ENCODE results near the gene GNA14. TPM values are rescaled to one million over a fixed set of nuclear protein-coding genes. Genes with fewer than 3 reads are reported as not detected.

The GNA14 gene
- total RNA-seq, 1 experiment from 2014 or later: 0.37 TPM

DNA sequence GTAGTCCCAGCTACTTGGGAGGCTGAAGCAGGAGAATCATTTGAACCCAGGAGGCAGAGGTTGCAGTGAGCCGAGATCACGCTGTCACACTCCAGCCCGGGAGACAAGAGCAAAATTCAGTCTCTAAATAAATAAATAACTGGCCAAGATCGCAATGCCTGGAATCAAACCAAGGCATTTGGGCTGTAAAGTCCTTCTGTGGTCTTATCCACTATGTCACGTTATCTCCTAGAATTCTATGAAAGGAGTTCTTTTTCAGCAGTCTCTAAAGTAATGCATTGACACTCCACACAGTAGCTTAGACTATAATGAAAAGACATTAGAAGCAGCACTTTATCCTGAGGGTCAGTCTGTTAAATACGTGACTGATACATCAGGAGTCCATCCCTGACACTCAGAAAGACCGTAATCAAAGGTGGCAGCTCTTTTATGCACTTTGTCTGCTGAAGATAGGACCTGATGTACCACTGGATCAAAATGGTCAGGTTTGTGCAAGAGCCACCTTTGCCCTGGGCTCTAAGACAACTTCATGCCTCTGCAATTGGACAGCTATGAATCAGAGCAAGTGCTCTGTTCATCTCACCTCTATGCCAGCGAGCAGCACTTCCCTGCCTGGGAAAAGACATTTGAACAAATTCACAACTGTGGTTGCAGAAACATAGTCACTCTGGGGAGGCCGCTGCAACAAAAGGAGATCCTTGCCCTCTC lies 31.7 kb upstream of the GNA14 start:
- Histone ChIP-seq H3K23ac (ENCODE audit: insufficient read length, low read depth, low read length) (no peak overlapping the region), H3K79me2 (ENCODE audit: insufficient read depth, low read length) (no peaks in the 10 kb centered on the region), H4K20me1 (ENCODE audit: control insufficient read depth, insufficient read depth, insufficient read length) (no peaks in the 10 kb centered on the region), H3T11ph (ENCODE audit: low read length) (no peak overlapping the region), H3K23me2 (ENCODE audit: insufficient read length, low read depth, low read length, poor library complexity, severe bottlenecking) (no peaks in the 10 kb centered on the region), H3K27ac (ENCODE audit: insufficient read length, low read depth, low read length) (no peak overlapping the region), H3K9me3 (ENCODE audit: control insufficient read depth, low read depth, low read length) (no peaks in the 10 kb centered on the region), H3K56ac (ENCODE audit: insufficient read length, low read depth, low read length) (no peak overlapping the region), H3K14ac (ENCODE audit: insufficient read depth, low read length) (no peak overlapping the region), H2AK5ac (ENCODE audit: insufficient read length, low read length) (no peak overlapping the region), H3K4me2 (ENCODE audit: insufficient read depth, insufficient read length, low read length) (no peak overlapping the region), H4K8ac (replicated peaks; ENCODE audit: insufficient read length, low read depth, low read length) (no peak overlapping the region), H3K9ac (ENCODE audit: extremely low read depth, insufficient read length, low read length) (no peak overlapping the region), H4K91ac (ENCODE audit: insufficient read length, low read depth, low read length) (no peak overlapping the region), H2AFZ (ENCODE audit: low read length) (no peak overlapping the region), H2BK5ac (ENCODE audit: insufficient read length, low read length) (no peak overlapping the region), H2BK12ac (ENCODE audit: insufficient read length, low read depth, low read length) (no peak overlapping the region), H2BK120ac (ENCODE audit: low read depth, low read length, poor library complexity, severe bottlenecking) (no peak overlapping the region), H3K27me3 (ENCODE audit: insufficient read depth, low read length) (no peaks in the 10 kb centered on the region), H4K5ac (ENCODE audit: insufficient read length, low read depth, low read length) (no peak overlapping the region), H2BK15ac (ENCODE audit: low read depth, low read length) (no peak overlapping the region), H3K18ac (ENCODE audit: insufficient read length, low read depth, low read length) (no peak overlapping the region), H3K4me1 (ENCODE audit: insufficient read depth, low read length) (no peaks in the 10 kb centered on the region), H3K79me1 (ENCODE audit: insufficient read depth, low read depth, low read length, poor library complexity, severe bottlenecking) (no peaks in the 10 kb centered on the region), H2BK20ac (ENCODE audit: low read depth, low read length, poor library complexity, severe bottlenecking) (no peak overlapping the region), H3K4ac (ENCODE audit: low read depth, low read length) (no peak overlapping the region)
- H3K36me3 Mint-ChIP-seq (ENCODE audit: insufficient read depth in 1 of 3, low read depth in 3 of 3): peaks cover 4 to 17% (median 6%) of the 10 kb centered on the region in 3 experiments
- no peaks in the 10 kb centered on the region for H3K27me3 Mint-ChIP-seq (ENCODE audit: low read depth)
- H3K4me1 Mint-ChIP-seq: no peaks in the 10 kb centered on the region
- peak overlapping the region in 1 of 3 experiments; percentile 44; a peak in 1 of 7 replicates for H3K27ac Mint-ChIP-seq
- TF ChIP-seq, protein P1, sequence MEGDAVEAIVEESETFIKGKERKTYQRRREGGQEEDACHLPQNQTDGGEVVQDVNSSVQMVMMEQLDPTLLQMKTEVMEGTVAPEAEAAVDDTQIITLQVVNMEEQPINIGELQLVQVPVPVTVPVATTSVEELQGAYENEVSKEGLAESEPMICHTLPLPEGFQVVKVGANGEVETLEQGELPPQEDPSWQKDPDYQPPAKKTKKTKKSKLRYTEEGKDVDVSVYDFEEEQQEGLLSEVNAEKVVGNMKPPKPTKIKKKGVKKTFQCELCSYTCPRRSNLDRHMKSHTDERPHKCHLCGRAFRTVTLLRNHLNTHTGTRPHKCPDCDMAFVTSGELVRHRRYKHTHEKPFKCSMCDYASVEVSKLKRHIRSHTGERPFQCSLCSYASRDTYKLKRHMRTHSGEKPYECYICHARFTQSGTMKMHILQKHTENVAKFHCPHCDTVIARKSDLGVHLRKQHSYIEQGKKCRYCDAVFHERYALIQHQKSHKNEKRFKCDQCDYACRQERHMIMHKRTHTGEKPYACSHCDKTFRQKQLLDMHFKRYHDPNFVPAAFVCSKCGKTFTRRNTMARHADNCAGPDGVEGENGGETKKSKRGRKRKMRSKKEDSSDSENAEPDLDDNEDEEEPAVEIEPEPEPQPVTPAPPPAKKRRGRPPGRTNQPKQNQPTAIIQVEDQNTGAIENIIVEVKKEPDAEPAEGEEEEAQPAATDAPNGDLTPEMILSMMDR (conservative IDR thresholded peaks at IDR 0.05): no peak
- peaks cover 16 to 17% of the 10 kb centered on the region in 2 experiments; a peak in 4 of 5 replicates for H3K9me3 Mint-ChIP-seq
- WGBS (ENCODE audit: extremely low coverage, insufficient read length, low lambda C conversion rate): no CpG with 5 or more reads among the region's 9 CpGs
- DNase-seq: no peak
- no peak overlapping the region for H3K4me3 Mint-ChIP-seq
